HG02870 (cell line): ENCODE measurements around the gene VRK1.

Experiments
- ATAC-seq: cut with Tn5 transposase; IDR thresholded peaks from one replicate; pipeline ENCODE4 v1.9.1; 2021; ENCODE audit warnings: mild to moderate bottlenecking, moderate library complexity; ENCODE audit not compliant: unreplicated experiment

Gene VRK1

GRCh38 chr14:96790186-96790585 lies 7.0 kb upstream of the VRK1 start:
- no peak for ATAC-seq

GRCh38 chr14:96790706-96791105 lies 6.5 kb upstream of the VRK1 start:
- no peak for ATAC-seq

- no peak for ATAC-seq
Measured at GRCh38 chr14:96792003-96792402, 5.2 kb upstream of the VRK1 start.

GRCh38 chr14:96792591-96792990 lies 4.6 kb upstream of the VRK1 start:
- ATAC-seq: no peak

GRCh38 chr14:96793547-96793946 lies 3.6 kb upstream of the VRK1 start:
- no peak for ATAC-seq

GRCh38 chr14:96795109-96795828 lies 1.9 kb upstream of the VRK1 start:
- no peak for ATAC-seq

- peak; percentile 35 for ATAC-seq
Measured at GRCh38 chr14:96797582-96798349, 584 bp downstream of the VRK1 start.

GRCh38 chr14:96798956-96799355 lies 1.8 kb downstream of the VRK1 start:
- no peak for ATAC-seq

- ATAC-seq: no peak
Measured at GRCh38 chr14:96799489-96800054, 2.4 kb downstream of the VRK1 start.

GRCh38 chr14:96801931-96802330 lies 4.7 kb downstream of the VRK1 start:
- ATAC-seq: no peak

GRCh38 chr14:96802963-96803362 lies 5.8 kb downstream of the VRK1 start:
- ATAC-seq: no peak

- no peak for ATAC-seq
Measured at GRCh38 chr14:96803958-96804357, 6.8 kb downstream of the VRK1 start.

- no peak for ATAC-seq
Measured at GRCh38 chr14:96804895-96805294, 7.7 kb downstream of the VRK1 start.

- no peak for ATAC-seq
Measured at GRCh38 chr14:96805956-96806355, 8.8 kb downstream of the VRK1 start.

- no peak for ATAC-seq
Measured at GRCh38 chr14:96806836-96807235, 9.7 kb downstream of the VRK1 start.

- no peak for ATAC-seq
Measured at GRCh38 chr14:96808619-96809406, 11.6 kb downstream of the VRK1 start.

- ATAC-seq: no peak
Measured at GRCh38 chr14:96811265-96811664, 14.1 kb downstream of the VRK1 start.

- peak; percentile 61 for ATAC-seq
Measured at GRCh38 chr14:96811985-96812667, 14.9 kb downstream of the VRK1 start.

GRCh38 chr14:96816281-96816680 lies 19.1 kb downstream of the VRK1 start:
- ATAC-seq: no peak

- no peak for ATAC-seq
Measured at GRCh38 chr14:96817750-96818666, 20.8 kb downstream of the VRK1 start.
